T follicular helper cell (primary cell): ENCODE data around the gene DTX2.
"Not testable (repeated sequence)": the region's sequence is repeated elsewhere in the genome, so short reads cannot be mapped to it uniquely, and the experiment has no call there.

Experiments used
- DNase-seq: peaks from one replicate; pipeline ENCODE4 v3.0.0-alpha.2; 2020; ENCODE audit warnings: low read depth
- total RNA-seq, 2 experiments: gene quantifications; one replicate each; lab custom pipeline; 2026; lab: John Stamatoyannopoulos, UW

The DTX2 gene
- total RNA-seq, result 6.6 to 13.3 reads per million in 2 experiments

DNA sequence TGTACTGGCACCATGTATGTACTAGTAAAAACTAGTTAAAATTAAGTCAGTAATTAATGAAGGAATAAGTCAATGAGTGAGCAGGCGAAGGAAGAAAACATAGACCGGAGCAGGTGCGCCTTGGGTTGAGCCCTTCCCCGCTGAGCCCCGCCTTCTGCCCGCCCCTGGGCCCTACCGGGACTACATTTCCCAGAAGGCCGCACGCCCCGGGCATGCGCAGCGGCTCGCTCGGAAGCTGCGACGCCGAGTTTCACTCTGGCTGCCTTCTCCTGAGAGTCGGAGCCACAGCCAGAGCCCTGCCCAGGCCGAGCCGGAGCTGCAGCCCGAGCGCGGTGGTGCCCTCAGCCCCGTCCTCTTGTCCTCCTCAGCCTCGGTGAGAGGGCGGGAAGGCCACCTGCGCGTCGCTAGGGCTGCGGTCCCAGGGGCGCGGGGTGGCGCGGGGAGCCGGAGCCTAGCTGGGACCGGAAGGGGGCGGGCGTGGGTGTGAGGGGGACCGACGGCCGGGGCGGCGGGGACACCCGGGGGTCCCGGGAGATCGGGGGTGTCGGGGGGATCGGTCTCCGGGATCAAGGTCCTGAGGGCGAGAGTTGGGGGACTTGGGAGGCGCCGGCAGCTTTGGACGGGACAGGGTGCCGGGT, at the start of gene DTX2:
Gene DTX2, plus strand, starts transcription at position 246 of the 638 bp plus-strand sequence. CDS start 18,801 bp downstream, outside the sequence.
- peak; percentile 26 for DNase-seq

DNA sequence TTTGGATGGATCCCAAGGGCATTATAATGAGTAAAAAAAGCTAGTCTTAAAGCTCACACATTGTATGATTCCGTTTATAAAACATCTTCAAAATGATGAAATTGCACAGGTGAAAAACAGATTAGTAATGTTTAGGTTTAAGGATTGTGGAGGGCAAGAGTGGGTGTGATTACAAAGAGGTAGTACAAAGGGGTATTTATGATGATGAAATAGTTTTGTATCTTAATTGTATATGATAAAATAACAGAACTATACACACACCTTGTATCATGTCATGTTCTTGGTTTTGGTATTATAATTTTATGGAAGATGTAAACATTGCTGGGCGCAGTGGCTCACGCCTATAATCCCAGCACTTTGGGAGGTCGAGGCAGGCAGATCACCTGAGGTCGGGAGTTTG, 49.3 kb upstream of the DTX2 start:
- DNase-seq, result no peak

DNA sequence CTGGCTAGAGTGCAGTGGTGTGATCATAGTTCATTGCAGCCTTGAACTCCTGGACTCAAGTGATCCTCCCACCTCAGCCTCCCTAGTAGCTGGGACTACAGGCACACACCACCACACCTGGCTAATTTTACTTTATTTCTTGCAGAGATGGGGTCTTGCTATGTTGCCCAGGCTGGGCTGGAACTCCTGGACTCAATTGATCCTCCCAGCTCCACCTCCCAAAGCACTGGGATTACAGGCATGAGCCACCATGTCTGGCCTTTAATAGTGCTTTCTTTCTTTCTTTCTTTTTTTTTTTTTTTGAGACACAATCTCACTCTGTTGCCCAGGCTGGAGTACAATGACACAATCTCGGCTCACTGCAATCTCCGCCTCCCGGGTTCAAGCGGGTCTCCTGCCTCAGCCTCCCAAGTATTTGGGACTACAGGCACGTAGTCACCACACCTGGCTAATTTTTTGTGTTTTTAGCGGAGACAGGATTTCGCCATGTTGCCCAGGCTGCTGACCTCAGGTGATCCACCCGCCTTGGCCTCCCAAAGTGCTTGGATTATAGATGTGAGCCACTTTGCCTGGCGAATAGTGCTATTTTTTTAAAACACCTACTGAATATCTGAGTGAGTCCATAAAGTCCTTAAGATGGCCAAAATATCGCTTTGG, 43.7 kb upstream of the DTX2 start:
- DNase-seq, result not testable (repeated sequence)

DNA sequence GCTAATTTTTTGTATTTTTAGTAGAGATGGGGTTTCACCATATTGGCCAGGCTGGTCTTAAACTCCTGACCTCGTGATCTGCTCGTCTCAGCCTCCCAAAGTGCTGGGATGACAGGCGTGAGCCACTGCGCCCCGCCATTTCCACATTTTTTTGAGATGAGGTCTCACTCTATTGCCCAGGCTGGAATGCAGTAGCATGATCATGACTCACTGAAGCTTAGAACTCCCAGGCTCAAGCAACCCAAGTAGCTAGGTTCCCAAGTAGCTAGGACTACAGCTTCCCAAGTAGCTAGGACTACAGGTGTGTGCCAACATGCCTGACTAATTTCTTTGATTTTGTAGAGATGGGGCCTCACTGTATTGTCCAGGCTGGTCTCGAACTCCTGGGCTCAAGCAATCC, 40.4 kb upstream of the DTX2 start:
- DNase-seq, result not testable (repeated sequence)

DNA sequence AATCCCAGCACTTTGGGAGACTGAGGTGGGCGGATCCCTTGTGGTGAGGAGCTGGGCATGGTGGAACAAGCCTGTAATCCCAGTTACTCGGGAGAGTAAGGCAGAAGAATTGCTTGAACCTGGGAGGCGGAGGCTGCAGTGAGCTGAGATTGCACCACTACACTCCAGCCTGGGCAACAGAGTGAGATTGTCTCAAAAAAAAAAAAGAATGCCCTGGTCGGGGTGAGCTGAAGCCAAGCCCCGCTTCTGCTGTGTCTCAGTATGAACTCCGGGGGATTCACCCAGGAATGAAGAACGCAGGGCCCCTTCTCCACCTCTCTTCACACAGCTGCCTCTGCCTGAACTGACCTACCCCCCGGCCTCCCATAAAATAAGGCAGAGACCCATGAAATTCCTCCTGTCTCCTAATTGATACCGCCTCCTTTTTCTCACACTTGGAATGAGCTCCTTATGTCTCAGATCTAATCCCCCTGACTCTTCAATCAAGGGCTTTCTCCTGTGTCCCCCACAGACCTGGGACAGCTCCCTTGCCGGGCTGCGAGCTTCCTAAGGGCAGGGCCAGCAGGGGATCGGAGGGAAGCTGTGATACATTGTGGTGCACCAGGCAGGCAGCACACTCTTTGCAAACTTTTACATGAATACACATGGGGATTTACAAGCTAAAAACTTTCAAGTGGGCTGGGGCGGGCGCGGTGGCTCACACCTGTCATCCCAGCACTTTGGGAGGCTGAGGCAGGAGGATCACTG, 37.7 kb upstream of the DTX2 start:
- DNase-seq, result no peak

DNA sequence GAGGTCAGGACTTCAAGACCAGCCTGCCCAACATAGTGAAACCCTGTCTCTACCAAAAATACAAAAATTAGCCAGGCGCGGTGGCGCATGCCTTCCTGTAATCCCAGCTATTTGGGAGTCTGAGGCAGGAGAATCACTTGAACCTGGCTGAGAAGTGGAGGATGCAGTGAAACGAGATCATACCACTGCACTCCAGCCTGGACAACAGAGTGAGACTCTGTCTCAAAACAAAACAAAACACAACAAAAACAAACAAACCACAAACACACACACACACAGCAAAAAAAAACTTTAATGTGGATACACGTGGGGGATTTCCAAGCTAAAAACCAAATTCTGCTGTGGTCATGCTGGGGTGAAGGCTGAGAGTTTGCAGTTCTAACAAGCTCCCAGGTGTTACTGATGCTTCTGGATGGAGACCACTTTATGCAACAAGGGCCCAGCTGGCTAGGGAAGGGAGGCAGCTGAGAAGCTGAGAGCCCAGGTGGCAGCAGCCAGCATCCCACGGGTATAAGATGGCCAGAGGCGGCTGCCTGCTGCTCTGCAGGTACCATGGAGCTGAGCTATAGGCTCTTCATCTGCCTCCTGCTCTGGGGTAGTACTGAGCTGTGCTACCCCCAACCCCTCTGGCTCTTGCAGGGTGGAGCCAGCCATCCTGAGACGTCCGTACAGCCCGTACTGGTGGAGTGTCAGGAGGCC, 36.9 kb upstream of the DTX2 start, which contains the start of gene ZP3:
Gene ZP3, plus strand, starts transcription at position 538 of the 699 bp plus-strand sequence. Its CDS starts 15 bp downstream, at position 553.
- no peak for DNase-seq

DNA sequence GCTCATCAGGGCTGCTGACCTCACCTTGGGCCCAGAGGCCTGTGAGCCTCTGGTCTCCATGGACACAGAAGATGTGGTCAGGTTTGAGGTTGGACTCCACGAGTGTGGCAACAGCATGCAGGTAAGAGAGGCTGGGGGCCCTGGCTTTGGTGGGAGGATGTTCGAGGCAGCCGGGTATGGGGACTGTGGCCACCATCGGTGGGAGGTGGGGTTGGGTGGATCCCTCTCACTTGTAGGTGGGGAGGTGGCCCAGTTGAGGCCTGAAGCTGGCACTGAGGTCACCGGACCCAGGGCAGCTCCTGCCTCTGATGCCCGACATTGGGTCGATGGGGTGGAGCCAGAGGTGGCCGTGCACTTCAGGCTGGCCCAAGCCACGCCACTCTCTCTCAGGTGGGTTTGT, 36.4 kb upstream of the DTX2 start:
- no peak for DNase-seq

DNA sequence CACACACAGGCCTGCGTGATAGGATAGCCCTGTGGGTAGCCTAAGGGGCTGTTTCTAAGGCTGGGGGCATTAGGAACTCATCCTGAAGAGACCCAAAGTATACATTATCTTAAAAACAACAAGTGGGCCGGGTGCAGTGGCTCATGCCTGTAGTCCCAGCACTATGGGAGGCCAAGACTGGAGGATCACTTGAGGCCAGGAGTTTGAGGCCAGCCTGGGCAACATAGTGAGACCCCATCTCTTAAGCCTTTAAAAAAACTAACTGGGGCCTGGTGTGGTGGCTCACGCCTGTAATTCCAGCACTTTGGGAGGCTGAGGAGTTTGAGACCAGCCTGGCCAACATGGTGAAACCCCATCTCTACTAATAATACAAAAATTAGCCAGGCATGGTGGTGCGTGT, 36.0 kb upstream of the DTX2 start:
- DNase-seq, result not testable (repeated sequence)

DNA sequence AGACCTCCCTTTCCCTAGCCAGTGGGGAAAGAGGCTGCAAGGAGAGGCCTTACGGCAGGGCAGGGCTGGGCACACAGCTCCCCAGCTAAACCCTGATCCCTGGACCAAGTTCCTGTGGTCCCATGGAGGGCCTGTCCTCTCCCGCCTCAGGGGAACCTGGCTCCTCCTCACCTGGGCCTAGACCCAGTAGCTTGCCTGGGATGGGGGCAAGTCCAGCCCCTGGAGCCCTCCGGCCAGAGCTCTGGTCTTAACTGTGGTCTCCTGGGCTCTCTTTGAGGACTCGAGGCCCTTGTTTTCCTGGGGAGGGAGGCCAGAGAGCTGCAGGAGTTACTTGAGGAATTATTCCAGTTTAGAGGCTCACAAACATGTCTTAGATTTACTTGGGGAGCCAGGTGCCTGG, 35.3 kb upstream of the DTX2 start:
- no peak for DNase-seq

DNA sequence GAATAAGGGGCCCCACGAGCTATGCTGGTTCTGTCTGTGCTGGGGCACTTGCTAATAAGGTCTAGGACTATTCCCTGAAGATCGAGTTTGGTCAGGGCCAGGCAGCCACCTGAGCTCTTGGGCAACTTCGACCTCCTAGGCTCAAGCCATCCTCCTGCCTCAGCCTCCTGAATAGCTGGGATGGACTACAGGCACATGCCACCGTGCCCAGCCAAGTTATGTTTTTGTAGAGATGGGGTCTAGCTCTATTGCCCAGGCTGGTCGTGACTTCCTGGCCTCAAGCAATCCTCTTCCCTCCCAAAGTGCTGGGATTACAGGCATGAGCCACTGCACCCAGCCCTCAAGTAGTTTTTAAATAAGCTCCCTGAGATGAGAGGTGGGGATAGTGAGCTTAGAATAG, 33.9 kb upstream of the DTX2 start:
- no peak for DNase-seq

DNA sequence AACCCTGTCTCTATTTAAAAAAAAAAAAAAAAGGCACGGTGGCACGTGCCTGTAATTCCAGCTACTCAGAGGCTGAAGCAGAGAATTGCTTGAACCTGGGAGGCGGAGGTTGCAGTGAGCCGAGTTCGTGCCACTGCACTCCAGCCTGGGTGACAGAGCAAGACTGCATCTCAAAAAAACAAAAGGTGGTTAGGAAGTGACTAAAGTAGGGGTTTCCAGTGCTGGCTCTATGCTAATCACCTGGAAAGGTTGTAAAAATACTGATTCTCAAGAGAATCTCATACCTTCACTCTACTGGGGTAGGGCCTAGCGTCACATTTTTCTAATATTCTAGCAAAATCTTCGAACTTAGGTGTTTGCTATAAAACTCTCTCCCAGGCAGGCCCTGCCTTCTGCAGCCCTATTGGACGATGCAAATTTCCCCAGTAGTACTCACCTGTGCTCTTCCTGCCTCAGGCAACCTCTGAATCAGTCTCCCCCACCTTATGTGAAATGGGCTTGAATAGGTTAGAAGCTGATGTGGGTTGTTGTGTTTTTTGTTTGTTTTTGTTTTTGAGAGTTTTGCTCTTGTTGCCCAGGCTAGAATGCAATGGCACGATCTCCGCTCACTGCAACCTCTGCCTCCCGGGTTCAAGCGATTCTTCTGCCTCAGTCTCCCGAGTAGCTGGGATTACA, 33.2 kb upstream of the DTX2 start:
- no peak for DNase-seq

DNA sequence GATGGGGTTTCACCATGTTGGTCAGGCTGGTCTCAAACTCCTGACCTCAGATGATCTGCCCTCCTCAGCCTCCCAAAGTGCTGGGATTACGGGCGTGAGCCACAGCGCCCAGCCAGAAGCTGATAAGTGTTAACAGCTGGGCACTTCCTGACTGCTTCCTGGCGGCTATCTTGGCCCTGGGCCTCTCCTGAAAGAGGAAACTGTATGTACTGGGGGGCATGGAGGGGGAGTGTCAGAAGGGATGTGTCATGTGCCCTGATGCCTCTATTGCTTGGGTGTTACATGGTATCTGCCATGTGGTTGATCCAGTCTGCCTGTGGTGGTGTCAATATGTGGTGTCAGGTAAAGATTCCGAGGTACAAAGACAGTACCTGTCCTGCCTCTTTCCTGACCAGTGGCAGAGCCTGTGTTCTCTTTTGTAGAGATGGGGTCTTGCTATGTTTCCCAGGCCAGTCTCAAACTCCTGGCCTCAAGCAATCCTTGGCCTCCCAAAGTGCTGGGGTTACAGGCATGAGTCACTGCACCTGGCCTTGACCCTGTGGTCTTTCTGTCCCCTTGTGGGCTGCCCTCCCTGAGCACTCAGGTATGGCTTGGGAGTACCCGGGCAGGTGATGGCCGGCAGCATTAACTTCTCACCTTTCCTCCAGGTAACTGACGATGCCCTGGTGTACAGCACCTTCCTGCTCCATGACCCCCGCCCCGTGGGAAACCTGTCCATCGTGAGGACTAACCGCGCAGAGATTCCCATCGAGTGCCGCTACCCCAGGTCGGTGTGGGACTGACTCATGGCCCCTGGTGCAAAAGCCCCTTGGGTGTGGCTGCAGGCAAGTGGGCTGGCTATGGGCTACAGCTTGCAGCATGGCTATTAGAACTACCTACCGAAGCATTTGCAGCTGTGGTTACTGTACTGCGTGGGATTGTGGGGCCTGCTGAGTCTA, 32.4 kb upstream of the DTX2 start:
- DNase-seq, result no peak

DNA sequence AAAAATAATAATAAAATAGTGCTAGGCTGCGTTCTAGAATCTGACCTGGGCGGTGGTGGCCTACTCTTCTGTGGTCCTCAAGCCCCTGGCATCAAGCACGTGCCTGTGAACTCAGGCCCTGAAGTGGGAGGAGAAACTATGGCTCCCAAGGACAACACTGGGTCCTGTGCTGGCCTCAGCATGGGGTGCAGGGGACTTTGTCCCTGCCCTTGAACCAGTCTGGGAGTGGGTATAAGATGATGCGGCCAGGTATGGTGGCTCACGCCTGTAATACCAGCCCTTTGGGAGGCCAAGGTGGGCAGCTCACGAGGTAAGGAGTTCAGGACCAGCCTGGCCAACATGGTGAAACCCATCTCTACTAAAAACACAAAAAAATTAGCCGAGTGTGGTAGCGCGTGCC, 31.3 kb upstream of the DTX2 start:
- DNase-seq, result no peak

DNA sequence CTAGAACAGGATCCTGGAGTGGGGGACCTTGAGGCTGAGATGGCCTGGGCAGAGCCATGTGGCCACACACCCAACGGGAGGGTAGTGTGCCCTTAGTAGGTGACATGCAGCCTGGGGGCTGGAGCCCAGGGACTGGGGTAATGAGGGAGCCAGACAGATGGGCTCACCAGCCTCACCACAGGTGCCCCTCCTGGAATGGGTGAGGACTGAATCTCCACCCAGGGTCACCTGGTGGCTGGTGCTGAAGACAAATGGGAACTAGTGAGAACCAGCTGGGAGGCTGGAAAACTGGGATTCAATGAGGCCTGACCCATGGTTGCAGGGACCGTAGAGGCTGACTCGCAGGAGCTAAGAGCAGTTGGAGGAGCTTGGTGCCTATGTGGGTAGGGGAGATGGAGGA, 30.7 kb upstream of the DTX2 start:
- DNase-seq, result no peak

DNA sequence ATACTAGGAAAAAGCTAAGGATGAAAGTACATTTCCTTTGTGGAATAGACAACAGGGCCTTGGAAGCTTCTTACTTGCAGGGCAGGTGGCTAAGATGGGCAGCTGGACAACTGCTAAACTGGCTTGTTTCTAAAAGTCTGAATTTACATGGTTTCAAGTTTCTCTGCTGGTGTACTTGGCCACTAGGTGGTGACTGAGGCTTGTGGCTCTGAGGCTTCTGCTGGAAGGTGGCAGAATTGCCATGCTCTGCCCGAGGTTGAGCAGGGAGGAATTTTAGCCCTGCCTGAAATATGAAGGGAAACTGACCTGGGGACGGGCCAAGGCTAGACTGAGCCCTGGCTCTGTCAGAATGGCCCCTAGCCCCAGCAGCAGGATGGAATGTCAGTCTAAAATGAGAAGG, 23.6 kb upstream of the DTX2 start:
- DNase-seq, result not testable (repeated sequence)

DNA sequence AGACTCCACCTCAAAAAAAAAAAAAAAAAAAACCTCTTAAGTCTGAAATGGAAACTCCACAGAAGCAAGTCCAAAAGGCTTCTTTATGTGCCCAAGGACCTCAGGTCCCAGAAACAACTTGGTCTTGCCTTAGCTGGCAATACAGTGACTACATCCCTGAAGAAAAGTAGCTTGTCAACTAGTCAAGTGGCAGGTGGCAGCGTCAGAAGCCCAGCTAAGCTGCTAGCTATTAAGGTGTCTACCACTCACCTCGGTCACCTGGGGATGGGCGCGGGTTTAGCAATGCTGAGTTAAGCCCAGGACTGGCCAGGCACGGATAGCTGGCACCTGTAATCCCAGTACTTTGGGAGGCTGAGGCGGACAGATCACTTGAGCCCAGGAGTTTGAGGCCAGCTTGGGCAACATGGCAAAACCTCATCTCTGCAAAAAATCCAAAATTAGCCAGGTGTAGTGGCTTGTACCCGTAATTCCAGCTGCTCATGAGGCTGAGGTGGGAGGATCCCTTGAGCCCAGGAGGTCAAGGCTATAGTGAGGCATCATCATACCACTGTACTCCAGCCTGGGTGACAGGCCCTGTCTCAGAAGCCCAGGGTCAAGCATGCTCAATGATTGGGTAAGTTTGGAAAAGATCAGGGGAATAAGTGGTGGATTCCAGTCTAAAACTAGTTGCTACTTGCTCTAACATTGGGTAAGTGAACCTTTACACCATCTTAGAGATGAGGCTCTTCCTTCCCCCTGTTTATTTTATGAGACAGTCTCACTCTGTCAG, 22.2 kb upstream of the DTX2 start:
- DNase-seq, result not testable (repeated sequence)

DNA sequence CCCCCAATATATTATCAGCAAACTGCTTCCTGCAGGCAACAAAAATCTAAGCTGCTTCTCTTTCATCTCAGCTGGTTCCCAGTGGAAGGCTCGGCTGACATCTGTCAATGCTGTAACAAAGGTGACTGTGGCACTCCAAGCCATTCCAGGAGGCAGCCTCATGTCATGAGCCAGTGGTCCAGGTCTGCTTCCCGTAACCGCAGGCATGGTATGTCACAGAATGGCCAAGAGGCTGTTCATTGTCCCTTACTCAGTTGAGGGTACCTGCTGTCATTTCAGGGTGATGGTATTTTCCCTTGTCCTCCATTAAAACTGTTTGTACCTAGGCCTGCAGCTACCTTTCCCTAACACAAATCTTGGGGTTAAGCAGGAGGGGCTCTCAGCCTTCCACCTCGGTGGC, 21.1 kb upstream of the DTX2 start:
- DNase-seq, result not testable (repeated sequence)

DNA sequence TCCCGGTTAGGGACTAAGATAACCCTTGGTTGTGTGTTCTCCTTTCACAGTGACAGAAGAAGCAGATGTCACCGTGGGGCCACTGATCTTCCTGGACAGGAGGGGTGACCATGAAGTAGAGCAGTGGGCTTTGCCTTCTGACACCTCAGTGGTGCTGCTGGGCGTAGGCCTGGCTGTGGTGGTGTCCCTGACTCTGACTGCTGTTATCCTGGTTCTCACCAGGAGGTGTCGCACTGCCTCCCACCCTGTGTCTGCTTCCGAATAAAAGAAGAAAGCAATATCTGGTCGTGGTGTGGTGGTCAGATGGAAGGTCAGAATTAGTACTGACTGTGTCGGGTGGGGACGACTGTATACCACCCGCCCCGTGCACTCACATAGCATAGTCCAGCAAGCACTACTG, 19.7 kb upstream of the DTX2 start:
- DNase-seq, result not testable (repeated sequence)

DNA sequence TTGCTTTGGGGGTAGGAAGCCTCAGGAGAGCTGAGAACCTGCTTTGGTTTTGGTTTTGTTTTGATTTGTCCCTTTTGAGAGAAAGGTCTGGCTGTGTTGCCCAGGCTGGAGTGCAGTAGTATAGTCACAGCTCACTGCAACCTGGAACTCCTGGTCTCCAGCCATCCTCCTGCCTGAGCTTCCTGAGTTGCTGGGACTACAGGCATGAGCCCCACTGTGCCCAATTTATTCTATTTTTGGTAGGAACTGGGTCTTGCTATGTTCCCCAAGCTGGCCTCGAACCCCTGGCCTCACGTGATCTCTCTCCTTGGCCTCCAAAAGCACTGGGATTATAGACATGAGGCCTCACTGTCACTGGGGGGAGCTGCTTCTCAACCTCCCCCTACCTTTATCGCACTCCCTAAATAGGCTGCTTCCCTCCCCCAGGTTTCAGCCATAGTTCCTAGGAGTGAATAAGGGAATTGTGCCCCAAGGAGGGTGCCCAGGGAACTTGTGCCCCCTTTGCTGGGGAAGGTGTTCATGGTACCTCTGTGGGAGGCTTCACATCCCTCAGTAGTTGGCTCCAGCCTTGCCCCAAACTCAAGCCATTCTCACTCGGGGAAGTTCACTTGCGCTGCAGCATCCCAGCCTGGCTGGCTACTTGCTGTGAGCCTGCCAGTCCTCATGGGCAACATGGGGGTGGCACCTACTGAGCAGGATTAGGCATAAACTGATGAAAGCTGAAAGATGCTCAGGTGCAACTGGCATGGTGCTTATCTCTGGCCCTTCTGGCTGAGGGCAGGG, 18.7 kb upstream of the DTX2 start:
- DNase-seq, result not testable (repeated sequence)
